Measurements from ENCODE around the gene PSTPIP2. TPM values are rescaled to one million over a fixed set of nuclear protein-coding genes. Genes with fewer than 3 reads are reported as not detected.

The PSTPIP2 gene
- total RNA-seq, 4 donors from 2014 or later, result 6.5 to 10.7 (median 8.7) TPM

GRCh38 chr18:46067438-46068007, 4.5 kb downstream of the PSTPIP2 start:
- Histone ChIP-seq H3K36me3 (no peaks in the 10 kb centered on the region), H3K4me3 (no peak overlapping the region), H3K9me3 (no peaks in the 10 kb centered on the region), H3K4me1 (peaks cover 0 to 26% (median 2%) of the 10 kb centered on the region in 3 donors), H3K27ac (no peak overlapping the region), H3K27me3 (no peaks in the 10 kb centered on the region)
- TF ChIP-seq POLR2AphosphoS5 (IDR thresholded peaks at IDR 0.05), result no peak
- no peak for TF ChIP-seq CTCF (IDR thresholded peaks at IDR 0.05)
- TF ChIP-seq EP300 (IDR thresholded peaks at IDR 0.05), result no peak
- TF ChIP-seq POLR2A (IDR thresholded peaks at IDR 0.05), result no peak
- no peak for ATAC-seq
- WGBS, 2 donors (ENCODE audit: low coverage in 1 of 2), result 75 to 83% methylated on average over 3 to 5 of the region's 5 CpGs

DNA sequence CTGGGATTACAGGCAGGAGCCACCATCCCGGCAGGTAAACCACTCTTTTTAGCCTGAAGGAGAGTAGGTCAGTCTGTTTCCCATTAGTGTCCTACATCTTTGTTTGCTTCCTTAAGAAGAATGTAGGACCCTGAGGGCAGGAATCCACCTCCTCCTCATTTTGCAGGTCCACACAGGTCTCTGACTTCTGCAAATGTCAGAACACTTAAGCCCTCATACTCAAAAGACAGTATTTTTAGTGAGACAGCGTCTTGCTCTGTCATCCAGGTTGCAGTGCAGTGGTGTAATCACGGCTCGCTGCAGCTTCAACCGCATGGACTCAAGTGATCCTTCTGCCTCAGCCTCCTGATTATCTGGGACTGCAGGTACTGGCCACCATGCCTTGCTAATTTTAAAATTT, 9.3 kb downstream of the PSTPIP2 start:
- no peaks in the 10 kb centered on the region for H3K9me3 ChIP-seq
- TF ChIP-seq CTCF (IDR thresholded peaks at IDR 0.05), result no peak
- H3K4me3 ChIP-seq, result no peak overlapping the region
- H3K27ac ChIP-seq, result no peak overlapping the region
- 83 to 89% methylated on average over 2 to 3 of the region's 5 CpGs for WGBS, 2 donors (ENCODE audit: low coverage in 1 of 2)
- H3K36me3 ChIP-seq, result no peaks in the 10 kb centered on the region
- ATAC-seq, result no peak
- H3K27me3 ChIP-seq, result no peaks in the 10 kb centered on the region
- H3K4me1 ChIP-seq, result no peaks in the 10 kb centered on the region

- no peak for TF ChIP-seq POLR2A (IDR thresholded peaks at IDR 0.05)
- no peak for TF ChIP-seq POLR2AphosphoS5 (IDR thresholded peaks at IDR 0.05)
- TF ChIP-seq EP300 (IDR thresholded peaks at IDR 0.05), result no peak
- no peak for TF ChIP-seq CTCF (IDR thresholded peaks at IDR 0.05)
Measured at GRCh38 chr18:46061796-46062195, 10.3 kb downstream of the PSTPIP2 start.

DNA sequence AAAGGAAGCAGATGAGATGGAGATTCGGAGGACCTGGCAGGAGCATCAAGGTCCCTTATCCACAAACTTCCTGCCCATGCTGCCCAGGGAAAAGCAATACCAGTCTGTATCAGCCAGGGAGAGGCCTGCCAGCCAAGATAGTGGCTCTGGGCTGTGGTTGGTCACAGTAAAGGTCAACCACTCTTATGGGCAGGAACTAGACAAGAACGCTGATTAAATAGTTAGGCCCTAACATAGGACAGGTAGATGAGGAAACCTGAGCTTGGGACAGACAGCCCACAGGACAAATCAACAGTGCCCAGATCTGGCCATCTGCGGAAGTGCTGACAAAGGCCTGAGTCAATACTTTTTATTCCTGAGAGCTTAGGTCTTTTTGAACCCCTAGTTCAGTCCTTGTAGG, 10.7 kb downstream of the PSTPIP2 start:
- no peaks in the 10 kb centered on the region for H3K4me1 ChIP-seq
- H3K36me3 ChIP-seq, result no peaks in the 10 kb centered on the region
- ATAC-seq, result no peak
- TF ChIP-seq CTCF (IDR thresholded peaks at IDR 0.05), result no peak
- TF ChIP-seq POLR2A (IDR thresholded peaks at IDR 0.05), result no peak
- no peak for TF ChIP-seq POLR2AphosphoS5 (IDR thresholded peaks at IDR 0.05)
- TF ChIP-seq EP300 (IDR thresholded peaks at IDR 0.05), result no peak
- no peak overlapping the region for H3K27ac ChIP-seq
- no peak overlapping the region for H3K4me3 ChIP-seq
- H3K9me3 ChIP-seq, result no peaks in the 10 kb centered on the region
- WGBS, 2 donors (ENCODE audit: low coverage in 1 of 2), result 94 to 95% methylated on average over 2 to 3 of the region's 3 CpGs
- no peaks in the 10 kb centered on the region for H3K27me3 ChIP-seq

More at GRCh38 chr18:46061796-46062195, 10.3 kb downstream of the PSTPIP2 start:
- 91 to 100% methylated on average over 1 of the region's 1 CpG for WGBS, 2 donors (ENCODE audit: low coverage in 1 of 2)
- Histone ChIP-seq H3K27me3 (no peaks in the 10 kb centered on the region), H3K36me3 (no peaks in the 10 kb centered on the region), H3K27ac (no peak overlapping the region), H3K4me1 (no peaks in the 10 kb centered on the region), H3K4me3 (no peak overlapping the region), H3K9me3 (no peaks in the 10 kb centered on the region)
- no peak for ATAC-seq

DNA sequence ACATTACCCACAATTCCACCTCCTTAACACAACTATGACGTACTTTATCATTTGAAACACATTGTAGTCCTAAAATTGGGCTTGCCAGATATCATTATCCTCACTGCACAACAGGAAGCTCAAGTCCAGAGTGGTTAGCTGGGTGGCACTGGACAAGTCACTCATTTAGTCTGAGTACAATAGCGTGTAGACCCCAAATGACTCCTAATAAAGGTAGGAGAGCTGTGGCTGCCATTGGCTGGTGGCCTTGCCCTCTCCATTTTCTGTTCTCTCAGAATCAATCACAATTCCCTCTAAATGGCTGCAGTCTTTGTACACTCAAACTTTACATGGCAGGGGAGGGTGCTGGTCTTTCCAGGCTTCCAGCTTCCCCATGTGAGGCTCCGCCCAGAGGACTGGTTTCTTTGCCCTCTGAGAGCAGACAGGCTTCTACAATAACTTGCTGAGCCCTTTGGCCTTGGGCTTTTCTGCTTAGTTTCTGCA, 11.7 kb downstream of the PSTPIP2 start:
- Histone ChIP-seq H3K27me3 (no peaks in the 10 kb centered on the region), H3K27ac (no peak overlapping the region), H3K36me3 (no peaks in the 10 kb centered on the region), H3K4me1 (no peaks in the 10 kb centered on the region), H3K4me3 (no peak overlapping the region), H3K9me3 (no peaks in the 10 kb centered on the region)
- TF ChIP-seq EP300 (IDR thresholded peaks at IDR 0.05) (no peak), CTCF (IDR thresholded peaks at IDR 0.05) (no peak), POLR2A (IDR thresholded peaks at IDR 0.05) (no peak), POLR2AphosphoS5 (IDR thresholded peaks at IDR 0.05) (no peak)
- 75 to 90% methylated on average over 2 of the region's 3 CpGs for WGBS, 2 donors (ENCODE audit: low coverage in 1 of 2)
- ATAC-seq, result no peak

Measured in gastroesophageal sphincter (tissue), 4 donors.